GM18951 (cell line): ENCODE data around the gene CCDC117.
"Not testable (repeated sequence)": the region's sequence is repeated elsewhere in the genome, so short reads cannot be mapped to it uniquely, and the experiment has no call there.

Source experiments
- POLR2A ChIP-seq: IDR thresholded peaks from 4 replicates; pipeline ENCODE4 v1.6.1; 2011; ENCODE audit warnings: mild to moderate bottlenecking; ENCODE audit not compliant: insufficient read length, insufficient read depth; ENCODE audit errors: extremely low read depth
- in situ Hi-C: fragments of 300-500 bp; cut with MboI; formaldehyde crosslinking; loops from one replicate; pipeline ENCODE4 v1.12.0; 2022; ENCODE audit warnings: low sequenced_read_pairs, mixed read lengths, inconsistent platforms; ENCODE audit not compliant: unreplicated experiment

The CCDC117 gene

GRCh38 chr22:28800308-28801041, 28.0 kb downstream of the CCDC117 start, which contains the start of gene XBP1:
TSS of gene XBP1 (minus strand) at chr22:28800569.
- TF ChIP-seq POLR2A: peak; percentile 98
- in situ Hi-C loops: no loop called here

- no peak for TF ChIP-seq POLR2A
- in situ Hi-C loops: no loop called here
These were observed 29.5 kb downstream of the CCDC117 start for GRCh38 chr22:28801845-28802594.

- in situ Hi-C loops: no loop called here
- no peak for TF ChIP-seq POLR2A
These were observed 30.2 kb downstream of the CCDC117 start for GRCh38 chr22:28802595-28803123.

GRCh38 chr22:28805426-28805825, 32.9 kb downstream of the CCDC117 start:
- in situ Hi-C loops: not testable (repeated sequence)

GRCh38 chr22:28808716-28809355, 36.3 kb downstream of the CCDC117 start:
- in situ Hi-C loops: no loop called here
- TF ChIP-seq POLR2A: no peak

GRCh38 chr22:28810821-28811491, 38.5 kb downstream of the CCDC117 start:
- in situ Hi-C loops: no loop called here
- no peak for TF ChIP-seq POLR2A

GRCh38 chr22:28812516-28812915, 40.0 kb downstream of the CCDC117 start:
- in situ Hi-C loops: no loop called here
- no peak for TF ChIP-seq POLR2A

GRCh38 chr22:28813772-28814518, 41.5 kb downstream of the CCDC117 start:
- TF ChIP-seq POLR2A: no peak

GRCh38 chr22:28815111-28815510, 42.6 kb downstream of the CCDC117 start:
- in situ Hi-C loops: no loop called here
- no peak for TF ChIP-seq POLR2A

More at GRCh38 chr22:28813772-28814518, 41.5 kb downstream of the CCDC117 start:
- in situ Hi-C loops: no loop called here

GRCh38 chr22:28815729-28816128, 43.2 kb downstream of the CCDC117 start:
- no peak for TF ChIP-seq POLR2A
- in situ Hi-C loops: no loop called here

GRCh38 chr22:28817064-28817463, 44.6 kb downstream of the CCDC117 start:
- TF ChIP-seq POLR2A: no peak
- in situ Hi-C loops: no loop called here
